ENCODE data around the gene ZNF579.

DNA sequence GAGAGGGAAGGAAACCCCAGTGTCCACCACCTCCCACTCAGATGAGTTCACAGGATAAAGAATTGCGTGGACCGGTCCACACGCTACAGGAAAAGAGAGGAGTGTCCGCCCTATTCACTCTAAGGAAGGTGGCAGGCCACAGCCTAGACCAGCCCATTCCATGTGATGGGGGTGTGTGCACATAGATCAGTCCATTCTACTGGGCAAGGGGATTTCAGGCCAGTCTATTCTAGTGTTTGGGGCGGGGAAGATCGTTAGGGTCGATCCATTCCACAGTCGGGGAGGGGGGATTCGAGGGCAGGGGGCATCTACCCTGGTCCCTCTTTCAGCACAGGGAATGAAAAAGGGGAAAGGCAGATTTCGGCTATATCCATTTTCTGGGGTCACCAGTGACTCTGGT is 10.9 kb upstream of the ZNF579 start:
- TF ChIP-seq, protein P1, sequence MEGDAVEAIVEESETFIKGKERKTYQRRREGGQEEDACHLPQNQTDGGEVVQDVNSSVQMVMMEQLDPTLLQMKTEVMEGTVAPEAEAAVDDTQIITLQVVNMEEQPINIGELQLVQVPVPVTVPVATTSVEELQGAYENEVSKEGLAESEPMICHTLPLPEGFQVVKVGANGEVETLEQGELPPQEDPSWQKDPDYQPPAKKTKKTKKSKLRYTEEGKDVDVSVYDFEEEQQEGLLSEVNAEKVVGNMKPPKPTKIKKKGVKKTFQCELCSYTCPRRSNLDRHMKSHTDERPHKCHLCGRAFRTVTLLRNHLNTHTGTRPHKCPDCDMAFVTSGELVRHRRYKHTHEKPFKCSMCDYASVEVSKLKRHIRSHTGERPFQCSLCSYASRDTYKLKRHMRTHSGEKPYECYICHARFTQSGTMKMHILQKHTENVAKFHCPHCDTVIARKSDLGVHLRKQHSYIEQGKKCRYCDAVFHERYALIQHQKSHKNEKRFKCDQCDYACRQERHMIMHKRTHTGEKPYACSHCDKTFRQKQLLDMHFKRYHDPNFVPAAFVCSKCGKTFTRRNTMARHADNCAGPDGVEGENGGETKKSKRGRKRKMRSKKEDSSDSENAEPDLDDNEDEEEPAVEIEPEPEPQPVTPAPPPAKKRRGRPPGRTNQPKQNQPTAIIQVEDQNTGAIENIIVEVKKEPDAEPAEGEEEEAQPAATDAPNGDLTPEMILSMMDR (IDR thresholded peaks at IDR 0.05) = no peak
- TF ChIP-seq CBX2 (IDR thresholded peaks at IDR 0.05; ENCODE audit: borderline replicate concordance, low read depth) (no peak), RFX5 (IDR thresholded peaks at IDR 0.05) (no peak), CEBPB (IDR thresholded peaks at IDR 0.05) (no peak), POLR2A (IDR thresholded peaks at IDR 0.05; ENCODE audit: low read length) (no peak), FOSB (CRISPR knock-in tag; IDR thresholded peaks at IDR 0.05) (no peak), SMC3 (IDR thresholded peaks at IDR 0.05) (no peak), CHD2 (IDR thresholded peaks at IDR 0.05; ENCODE audit: low read length, partially characterized antibody) (no peak), MAZ (IDR thresholded peaks at IDR 0.05; ENCODE audit: borderline replicate concordance, low read depth, low read length) (no peak)

Measured in A549 (cell line).